Astrocyte (in vitro differentiated cells and primary cell): ENCODE data around the gene DDX59. TPM values are rescaled to one million over a fixed set of nuclear protein-coding genes. Genes with fewer than 3 reads are reported as not detected.
A peak's percentile ranks its signal among the peaks of the same experiment; 100 is the strongest.

Experiments used
- DNase-seq: peaks from one replicate; pipeline ENCODE4 v3.0.0-alpha.2; 2010; ENCODE audit warnings: low read depth
- FAIRE-seq: peaks from 2 replicates; lab custom pipeline; 2011; peaks lifted over from hg19 to GRCh38; lab: Jason Lieb, UNC
- H2AFZ ChIP-seq: 2 replicates; pipeline ENCODE4 v1.6.0; 2012; ENCODE audit warnings: low read depth, low read length, inconsistent platforms
- H3K27ac ChIP-seq: 2 replicates; pipeline ENCODE4 v1.5.1; 2011; ENCODE audit warnings: low read depth, low read length, inconsistent platforms
- H3K27me3 ChIP-seq: 2 replicates; pipeline ENCODE4 v1.6.0; 2011; ENCODE audit warnings: low read length, inconsistent platforms; ENCODE audit not compliant: insufficient read depth
- H3K36me3 ChIP-seq: 2 replicates; pipeline ENCODE4 v1.5.1; 2011; ENCODE audit warnings: low read length, inconsistent platforms; ENCODE audit not compliant: insufficient read depth
- H3K4me1 ChIP-seq: 2 replicates; pipeline ENCODE4 v1.5.1; 2011; ENCODE audit warnings: low read length, inconsistent platforms; ENCODE audit not compliant: insufficient read depth
- H3K4me2 ChIP-seq: 2 replicates; pipeline ENCODE4 v1.6.0; 2012; ENCODE audit warnings: low read length, inconsistent platforms
- H3K4me3 ChIP-seq: 2 replicates; pipeline ENCODE4 v1.5.1; 2011; ENCODE audit warnings: low read depth, mild to moderate bottlenecking, low read length, inconsistent platforms; ENCODE audit not compliant: insufficient read depth
- H3K79me2 ChIP-seq: 2 replicates; pipeline ENCODE4 v1.6.0; 2012; ENCODE audit warnings: mild to moderate bottlenecking, low read length, inconsistent platforms; ENCODE audit not compliant: insufficient read depth
- H3K9ac ChIP-seq: 2 replicates; pipeline ENCODE4 v1.6.0; 2012; ENCODE audit warnings: mild to moderate bottlenecking, low read length, inconsistent platforms
- H3K9me3 ChIP-seq: 2 replicates; pipeline ENCODE4 v1.5.1; 2012; ENCODE audit warnings: low read depth, mild to moderate bottlenecking, low read length, inconsistent platforms; ENCODE audit not compliant: insufficient read depth
- H4K20me1 ChIP-seq: 2 replicates; pipeline ENCODE4 v1.6.0; 2012; ENCODE audit warnings: low read length, inconsistent platforms; ENCODE audit not compliant: insufficient read depth
- H3K27ac Mint-ChIP-seq: one replicate; pipeline ENCODE4 v1.8.0; 2021; ENCODE audit warnings: mild to moderate bottlenecking, mixed read lengths; ENCODE audit not compliant: unreplicated experiment
- H3K27me3 Mint-ChIP-seq: one replicate; pipeline ENCODE4 v1.8.0; 2021; ENCODE audit warnings: low read depth, mixed read lengths; ENCODE audit not compliant: unreplicated experiment
- H3K36me3 Mint-ChIP-seq: one replicate; pipeline ENCODE4 v1.8.0; 2021; ENCODE audit warnings: low read depth, mixed read lengths; ENCODE audit not compliant: unreplicated experiment
- H3K4me1 Mint-ChIP-seq: one replicate; pipeline ENCODE4 v1.8.0; 2021; ENCODE audit warnings: low read depth, mixed read lengths; ENCODE audit not compliant: unreplicated experiment
- H3K4me3 Mint-ChIP-seq: one replicate; pipeline ENCODE4 v1.8.0; 2021; ENCODE audit warnings: mild to moderate bottlenecking, moderate library complexity, mixed read lengths; ENCODE audit not compliant: unreplicated experiment
- H3K9me3 Mint-ChIP-seq: one replicate; pipeline ENCODE4 v1.8.0; 2021; ENCODE audit warnings: mild to moderate bottlenecking, mixed read lengths; ENCODE audit not compliant: unreplicated experiment
- EZH2 ChIP-seq: IDR thresholded peaks from 2 replicates; pipeline ENCODE4 v1.6.1; 2012; ENCODE audit warnings: mild to moderate bottlenecking, low read length, inconsistent platforms; ENCODE audit not compliant: insufficient read depth
- total RNA-seq: library from RNA; stranded (reverse); gene quantifications from 2 replicates; pipeline ENCODE4 v1.2.1, GENCODE V29; 2021
- TF ChIP-seq, protein P1 (sequence below): IDR thresholded peaks from 2 replicates; pipeline ENCODE4 v1.5.1; 2011; ENCODE audit warnings: low read depth, mild to moderate bottlenecking, inconsistent platforms, low read length, moderate library complexity; ENCODE audit not compliant: insufficient read depth

Gene DDX59
- total RNA-seq, 1 donor from 2014 or later: 12.6 TPM

DNA sequence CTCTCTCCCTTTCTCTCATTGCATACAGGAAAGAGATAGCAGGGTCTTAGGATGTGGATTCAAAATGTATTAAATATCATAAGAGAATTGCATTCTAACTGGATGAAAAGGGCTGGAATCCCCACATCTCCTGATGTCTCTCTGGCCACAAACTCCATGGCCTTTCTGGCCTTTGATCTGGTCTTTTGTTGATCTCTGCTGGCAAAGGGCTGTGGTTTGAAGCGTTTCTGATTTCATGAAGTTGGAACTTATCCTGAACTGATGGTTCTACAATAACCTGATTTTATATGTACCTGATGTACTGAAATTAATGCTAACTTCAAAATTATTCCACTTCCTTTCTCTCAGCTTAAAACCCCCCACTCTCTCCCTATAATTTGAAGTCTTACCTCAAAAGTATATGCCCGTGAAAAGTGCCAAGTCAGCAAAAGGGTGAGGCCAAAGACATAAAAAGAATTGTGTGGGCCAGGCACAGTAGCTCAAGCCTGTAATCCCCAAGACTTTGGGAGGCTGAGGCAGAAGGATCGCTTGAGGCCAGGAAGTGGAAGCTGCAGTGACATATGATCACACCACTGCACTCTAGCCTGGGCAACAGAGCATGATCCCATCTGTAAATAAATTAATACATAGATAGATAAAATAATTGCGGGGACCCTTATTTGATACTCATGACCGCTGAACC is 42.7 kb downstream of the DDX59 start:
- TF ChIP-seq, protein P1, sequence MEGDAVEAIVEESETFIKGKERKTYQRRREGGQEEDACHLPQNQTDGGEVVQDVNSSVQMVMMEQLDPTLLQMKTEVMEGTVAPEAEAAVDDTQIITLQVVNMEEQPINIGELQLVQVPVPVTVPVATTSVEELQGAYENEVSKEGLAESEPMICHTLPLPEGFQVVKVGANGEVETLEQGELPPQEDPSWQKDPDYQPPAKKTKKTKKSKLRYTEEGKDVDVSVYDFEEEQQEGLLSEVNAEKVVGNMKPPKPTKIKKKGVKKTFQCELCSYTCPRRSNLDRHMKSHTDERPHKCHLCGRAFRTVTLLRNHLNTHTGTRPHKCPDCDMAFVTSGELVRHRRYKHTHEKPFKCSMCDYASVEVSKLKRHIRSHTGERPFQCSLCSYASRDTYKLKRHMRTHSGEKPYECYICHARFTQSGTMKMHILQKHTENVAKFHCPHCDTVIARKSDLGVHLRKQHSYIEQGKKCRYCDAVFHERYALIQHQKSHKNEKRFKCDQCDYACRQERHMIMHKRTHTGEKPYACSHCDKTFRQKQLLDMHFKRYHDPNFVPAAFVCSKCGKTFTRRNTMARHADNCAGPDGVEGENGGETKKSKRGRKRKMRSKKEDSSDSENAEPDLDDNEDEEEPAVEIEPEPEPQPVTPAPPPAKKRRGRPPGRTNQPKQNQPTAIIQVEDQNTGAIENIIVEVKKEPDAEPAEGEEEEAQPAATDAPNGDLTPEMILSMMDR: no peak
- TF ChIP-seq EZH2: no peak
- no peaks in the 10 kb centered on the region for H3K9me3 ChIP-seq
- no peaks in the 10 kb centered on the region for H3K79me2 ChIP-seq
- H3K27me3 Mint-ChIP-seq: no peaks in the 10 kb centered on the region
- no peaks in the 10 kb centered on the region for H3K36me3 ChIP-seq
- no peaks in the 10 kb centered on the region for H3K27me3 ChIP-seq
- H3K4me1 ChIP-seq: no peaks in the 10 kb centered on the region
- DNase-seq (no peak), FAIRE-seq (no peak)
- no peak overlapping the region for H3K4me3 Mint-ChIP-seq
- H3K36me3 Mint-ChIP-seq: no peaks in the 10 kb centered on the region
- H2AFZ ChIP-seq: no peak overlapping the region
- no peak overlapping the region for H3K4me2 ChIP-seq
- H3K27ac Mint-ChIP-seq: no peak overlapping the region
- no peak overlapping the region for H3K9ac ChIP-seq
- H4K20me1 ChIP-seq: no peaks in the 10 kb centered on the region
- peaks cover 8% of the 10 kb centered on the region for H3K4me1 Mint-ChIP-seq
- no peaks in the 10 kb centered on the region for H3K9me3 Mint-ChIP-seq
- no peak overlapping the region for H3K27ac ChIP-seq
- H3K4me3 ChIP-seq: no peak overlapping the region

GRCh38 chr1:200625381-200625824 is 44.3 kb downstream of the DDX59 start:
- Histone ChIP-seq H3K4me1 (no peaks in the 10 kb centered on the region), H4K20me1 (no peaks in the 10 kb centered on the region), H3K27ac (no peak overlapping the region), H3K9me3 (no peaks in the 10 kb centered on the region), H2AFZ (no peak overlapping the region), H3K9ac (no peak overlapping the region), H3K4me3 (no peak overlapping the region), H3K4me2 (no peak overlapping the region), H3K27me3 (no peaks in the 10 kb centered on the region), H3K36me3 (no peaks in the 10 kb centered on the region), H3K79me2 (no peaks in the 10 kb centered on the region)
- peak overlapping the region; percentile 12 for H3K27ac Mint-ChIP-seq
- no peaks in the 10 kb centered on the region for H3K27me3 Mint-ChIP-seq
- H3K4me1 Mint-ChIP-seq: peaks cover 8% of the 10 kb centered on the region
- no peak for FAIRE-seq
- peak; percentile 50 for DNase-seq
- TF ChIP-seq, protein P1: no peak
- TF ChIP-seq EZH2: no peak
- no peaks in the 10 kb centered on the region for H3K36me3 Mint-ChIP-seq
- no peaks in the 10 kb centered on the region for H3K9me3 Mint-ChIP-seq
- no peak overlapping the region for H3K4me3 Mint-ChIP-seq

DNA sequence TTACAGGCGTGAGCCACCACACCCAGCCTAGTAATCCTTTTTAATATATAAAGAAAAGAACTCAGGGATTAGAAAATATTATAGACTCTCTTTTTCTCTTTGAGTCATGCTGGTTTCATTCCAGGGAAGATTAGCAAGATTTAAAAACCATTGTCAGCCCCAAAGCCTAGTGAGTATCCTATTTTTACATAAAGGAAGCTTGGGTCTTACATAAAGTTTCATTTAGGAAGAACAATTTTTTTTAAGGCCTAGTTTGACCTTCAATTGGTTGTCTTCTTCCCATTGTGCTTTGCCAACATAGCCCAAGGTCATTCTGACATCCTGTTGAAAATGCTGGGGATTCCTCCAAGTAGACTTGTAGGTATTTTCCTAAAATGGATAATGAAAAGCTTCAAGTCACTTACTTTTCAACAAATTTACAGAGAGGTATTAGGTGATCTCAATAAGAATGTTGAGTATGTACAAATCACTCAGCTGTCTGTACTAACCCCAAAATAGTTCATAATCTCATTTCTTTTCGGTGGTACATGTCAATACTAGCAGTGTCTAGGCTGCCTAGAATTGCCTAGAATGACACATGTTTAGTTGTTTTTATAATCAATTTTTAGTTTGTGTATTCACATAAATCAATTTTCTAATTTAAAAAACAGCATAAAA is 44.9 kb downstream of the DDX59 start:
- H3K4me3 ChIP-seq: no peak overlapping the region
- Mint-ChIP-seq H3K36me3 (no peaks in the 10 kb centered on the region), H3K27me3 (no peaks in the 10 kb centered on the region), H3K27ac (no peak overlapping the region), H3K4me1 (peaks cover 10% of the 10 kb centered on the region), H3K9me3 (no peaks in the 10 kb centered on the region), H3K4me3 (no peak overlapping the region)
- no peak overlapping the region for H2AFZ ChIP-seq
- no peak overlapping the region for H3K9ac ChIP-seq
- peaks cover 5% of the 10 kb centered on the region for H3K79me2 ChIP-seq
- peaks cover 3% of the 10 kb centered on the region for H3K4me1 ChIP-seq
- FAIRE-seq: no peak
- no peak overlapping the region for H3K4me2 ChIP-seq
- no peak for DNase-seq
- no peak overlapping the region for H3K27ac ChIP-seq
- no peaks in the 10 kb centered on the region for H3K9me3 ChIP-seq
- TF ChIP-seq EZH2: no peak
- TF ChIP-seq, protein P1: no peak
- H3K36me3 ChIP-seq: no peaks in the 10 kb centered on the region
- no peaks in the 10 kb centered on the region for H3K27me3 ChIP-seq
- no peaks in the 10 kb centered on the region for H4K20me1 ChIP-seq
